Lung microvascular endothelial cell (primary cell): Measurements from ENCODE around the gene IQGAP1. TPM values are rescaled to one million over a fixed set of nuclear protein-coding genes. Genes with fewer than 3 reads are reported as not detected.
"Not testable (repeated sequence)": the region's sequence is repeated elsewhere in the genome, so short reads cannot be mapped to it uniquely, and the experiment has no call there.

Source experiments
- DNase-seq, 2 donors: peaks; one replicate each; pipeline versions ENCODE4 v3.0.0 to v3.0.0-alpha.2; 2010; ENCODE audit warnings: low read depth in 2 of 2
- total RNA-seq: library from RNA; depleted of rRNA; stranded (reverse); fragments of >200 nt; gene quantifications from 2 replicates; pipeline ENCODE4 v1.2.1, GENCODE V29; 2014

Gene IQGAP1
- total RNA-seq, 1 donor from 2014 or later, result 128 TPM

- no peak for DNase-seq
Measured at GRCh38 chr15:90481023-90481422, 93.0 kb downstream of the IQGAP1 start.

- peak; percentile 62 to 78 for DNase-seq
Measured at GRCh38 chr15:90482124-90483011, 94.3 kb downstream of the IQGAP1 start.

- DNase-seq, result no peak
Measured at GRCh38 chr15:90483012-90483307, 94.9 kb downstream of the IQGAP1 start.

- DNase-seq, result no peak
Measured at GRCh38 chr15:90483637-90484036, 95.6 kb downstream of the IQGAP1 start.

- no peak for DNase-seq
Measured at GRCh38 chr15:90487186-90487585, 99.1 kb downstream of the IQGAP1 start.

GRCh38 chr15:90489514-90489913 lies 101.5 kb downstream of the IQGAP1 start:
- DNase-seq, result no peak

- DNase-seq, result no peak
Measured at GRCh38 chr15:90489944-90490343, 101.9 kb downstream of the IQGAP1 start.

- no peak for DNase-seq
Measured at GRCh38 chr15:90493647-90494046, 105.6 kb downstream of the IQGAP1 start.

- DNase-seq, result no peak
Measured at GRCh38 chr15:90495067-90495466, 107.0 kb downstream of the IQGAP1 start.

- DNase-seq, result peak in 1 of 2 donors; percentile 28
Measured at GRCh38 chr15:90496791-90497190, 108.7 kb downstream of the IQGAP1 start.

GRCh38 chr15:90497376-90497775 lies 109.3 kb downstream of the IQGAP1 start:
- no peak for DNase-seq

- peak in 1 of 2 donors; percentile 32 for DNase-seq
Measured at GRCh38 chr15:90497912-90498311, 109.9 kb downstream of the IQGAP1 start.

GRCh38 chr15:90500171-90500570 lies 112.1 kb downstream of the IQGAP1 start:
- DNase-seq, result no peak

- no peak for DNase-seq
Measured at GRCh38 chr15:90501898-90502297, 113.9 kb downstream of the IQGAP1 start.

- not testable (repeated sequence) for DNase-seq
Measured at GRCh38 chr15:90510781-90511180, 122.7 kb downstream of the IQGAP1 start.

GRCh38 chr15:90511211-90511618 lies 123.2 kb downstream of the IQGAP1 start:
- DNase-seq, result not testable (repeated sequence)

- no peak for DNase-seq
Measured at GRCh38 chr15:90512276-90512675, 124.2 kb downstream of the IQGAP1 start.

- DNase-seq, result no peak
Measured at GRCh38 chr15:90512981-90513380, 124.9 kb downstream of the IQGAP1 start.

- no peak for DNase-seq
Measured at GRCh38 chr15:90513448-90513847, 125.4 kb downstream of the IQGAP1 start.

- not testable (repeated sequence) for DNase-seq
Measured at GRCh38 chr15:90513893-90514292, 125.9 kb downstream of the IQGAP1 start.

GRCh38 chr15:90519688-90520087 lies 131.6 kb downstream of the IQGAP1 start:
- peak in 1 of 2 donors; percentile 58 for DNase-seq

GRCh38 chr15:90520365-90520764 lies 132.3 kb downstream of the IQGAP1 start:
- DNase-seq, result no peak

GRCh38 chr15:90523373-90523772 lies 135.3 kb downstream of the IQGAP1 start:
- DNase-seq, result no peak
